ENCODE results near the gene GRID1. TPM values are rescaled to one million over a fixed set of nuclear protein-coding genes. Genes with fewer than 3 reads are reported as not detected.
A peak's percentile ranks its signal among the peaks of the same experiment; 100 is the strongest.
"Not testable (repeated sequence)": the region's sequence is repeated elsewhere in the genome, so short reads cannot be mapped to it uniquely, and the experiment has no call there.

Gene GRID1
- total RNA-seq, 2 donors from 2014 or later: not detected

DNA sequence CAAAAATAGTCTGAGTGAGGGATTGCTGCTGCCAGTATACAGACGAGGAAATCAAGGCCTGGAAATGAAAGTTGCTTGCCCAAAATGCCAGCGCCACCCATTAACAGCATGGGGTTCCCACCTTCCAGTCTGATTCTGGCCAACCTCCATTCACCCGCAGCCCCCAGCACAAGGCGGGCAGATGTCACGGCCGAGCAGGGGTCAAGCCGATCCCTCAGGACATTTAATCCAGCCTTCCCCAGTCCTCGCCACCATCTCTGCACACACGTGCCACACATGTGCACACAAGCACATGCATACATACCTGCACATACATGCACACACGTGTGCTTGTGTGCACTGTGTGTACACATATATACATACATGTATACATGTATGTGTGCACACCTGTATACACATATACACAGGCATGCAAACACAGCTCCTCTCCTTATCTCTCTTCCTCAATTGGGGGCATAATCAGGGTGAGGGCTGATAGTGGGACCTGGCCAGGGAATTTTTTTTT is 122.9 kb downstream of the GRID1 start:
- ATAC-seq: no peak
- DNase-seq (ENCODE audit: low spot score): no peak
- H3K4me3 Mint-ChIP-seq: no peak overlapping the region
- no peak overlapping the region for H3K27ac Mint-ChIP-seq
- no peaks in the 10 kb centered on the region for H3K36me3 Mint-ChIP-seq
- H3K27me3 Mint-ChIP-seq: peaks cover 3 to 9% of the 10 kb centered on the region in 2 donors
- H3K9me3 Mint-ChIP-seq: no peaks in the 10 kb centered on the region
- no peaks in the 10 kb centered on the region for H3K4me1 Mint-ChIP-seq (ENCODE audit: low read depth in 2 of 2)

DNA sequence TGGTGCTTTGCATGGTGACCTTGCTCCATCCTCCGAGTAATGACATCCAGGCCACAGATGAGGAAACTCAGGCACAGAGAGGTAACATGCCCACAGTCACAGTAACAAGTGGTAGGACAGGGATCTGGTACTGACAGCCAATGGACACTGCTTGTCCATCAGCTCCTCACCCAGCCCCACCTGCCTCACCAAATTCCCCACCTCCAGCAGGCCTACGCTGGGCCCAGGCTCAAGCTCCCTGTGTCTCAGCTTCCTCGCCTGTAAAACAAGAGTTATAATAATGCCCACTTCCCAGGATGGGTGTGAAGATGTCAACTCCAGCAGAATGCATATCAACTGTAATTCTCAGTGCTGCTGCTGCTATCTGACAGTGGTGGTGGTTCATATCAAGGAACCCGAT is 123.8 kb downstream of the GRID1 start:
- Mint-ChIP-seq H3K4me3 (no peak overlapping the region), H3K4me1 (ENCODE audit: low read depth in 2 of 2) (no peaks in the 10 kb centered on the region), H3K27me3 (peaks cover 4 to 9% of the 10 kb centered on the region in 2 donors), H3K36me3 (no peaks in the 10 kb centered on the region), H3K27ac (no peak overlapping the region), H3K9me3 (no peaks in the 10 kb centered on the region)
- DNase-seq (ENCODE audit: low spot score): no peak
- ATAC-seq: no peak

DNA sequence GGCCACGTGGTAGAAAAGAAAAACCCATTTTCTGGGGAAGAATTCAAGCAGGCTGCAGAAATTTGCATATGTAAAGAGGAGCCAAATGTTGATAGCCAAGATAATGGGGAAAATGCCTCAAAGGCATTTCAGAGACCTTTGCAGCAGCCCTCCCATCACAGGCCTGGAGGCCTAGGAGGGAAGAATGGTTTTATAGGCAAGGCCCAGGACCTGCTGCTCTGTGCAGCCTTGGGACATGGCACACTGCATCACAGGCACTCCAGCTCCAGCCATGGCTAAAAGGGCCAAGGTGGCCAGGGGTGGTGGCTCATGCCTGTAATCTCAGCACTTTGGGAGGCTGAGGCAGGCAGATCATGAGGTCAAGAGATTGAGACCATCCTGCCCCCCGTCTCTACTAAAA is 128.5 kb downstream of the GRID1 start:
- not testable (repeated sequence) for H3K36me3 Mint-ChIP-seq; H3K9me3 Mint-ChIP-seq; DNase-seq (ENCODE audit: low spot score); ATAC-seq; H3K4me1 Mint-ChIP-seq (ENCODE audit: low read depth in 2 of 2); H3K27ac Mint-ChIP-seq; H3K4me3 Mint-ChIP-seq; H3K27me3 Mint-ChIP-seq

DNA sequence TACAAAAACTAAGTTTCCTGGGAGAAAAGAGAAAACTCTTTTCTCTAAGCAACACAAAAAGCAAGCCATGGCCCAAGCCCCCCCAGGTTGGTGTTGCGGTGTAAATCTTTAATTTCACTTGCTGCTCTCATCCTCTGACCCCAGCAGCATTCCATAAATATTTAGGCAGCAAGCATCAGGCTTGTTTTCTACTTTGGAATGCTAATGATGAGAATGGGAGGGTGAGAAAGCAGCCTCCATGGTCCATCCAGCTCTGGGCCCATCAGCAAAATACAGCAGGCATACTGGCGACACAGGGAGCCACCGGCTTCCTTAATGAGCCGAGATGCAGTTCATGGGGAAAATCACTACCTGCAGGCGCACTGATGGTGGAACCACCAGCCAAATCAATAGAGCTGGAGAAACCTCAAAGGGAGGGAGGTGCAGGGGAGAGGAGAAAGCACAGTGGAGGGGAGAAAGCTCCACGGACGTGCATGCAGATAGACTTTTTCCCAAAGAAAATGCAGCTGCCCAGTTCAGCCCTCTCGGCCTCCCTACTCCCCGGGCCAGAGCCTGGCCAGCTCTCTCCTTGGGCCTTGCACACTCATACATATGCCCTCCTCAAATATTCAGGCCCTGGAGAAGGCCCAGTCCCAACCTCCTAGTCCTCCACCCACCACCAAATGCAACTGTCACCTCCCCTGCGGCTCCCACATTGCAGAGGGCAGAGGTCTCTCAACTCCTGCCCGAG is 131.9 kb downstream of the GRID1 start:
- H3K27ac Mint-ChIP-seq: no peak overlapping the region
- no peak overlapping the region for H3K4me3 Mint-ChIP-seq
- H3K36me3 Mint-ChIP-seq: no peaks in the 10 kb centered on the region
- ATAC-seq (no peak), DNase-seq (ENCODE audit: low spot score) (no peak)
- no peaks in the 10 kb centered on the region for H3K9me3 Mint-ChIP-seq
- no peaks in the 10 kb centered on the region for H3K4me1 Mint-ChIP-seq (ENCODE audit: low read depth in 2 of 2)
- H3K27me3 Mint-ChIP-seq: peaks cover 0 to 7% of the 10 kb centered on the region in 2 donors

DNA sequence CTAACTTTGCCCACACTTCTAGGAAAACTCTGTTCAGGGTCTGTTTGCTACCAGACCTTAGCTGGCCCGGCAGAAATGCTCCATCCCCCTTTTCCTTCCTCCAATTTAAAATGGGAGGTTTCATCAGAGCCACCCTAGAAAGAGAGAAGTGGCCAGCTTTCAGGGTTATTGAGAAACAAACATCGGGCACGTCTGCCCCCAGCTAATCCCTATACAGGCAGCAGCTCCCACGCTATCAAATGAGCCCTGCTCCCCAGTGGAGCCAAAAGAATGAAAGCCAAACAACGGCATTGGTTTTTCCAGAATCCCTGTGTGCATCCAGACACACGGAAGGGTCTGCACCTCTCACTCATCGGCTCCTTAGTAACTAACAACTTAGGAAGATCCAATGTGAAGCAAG is 132.5 kb downstream of the GRID1 start:
- H3K4me3 Mint-ChIP-seq: no peak overlapping the region
- no peak for DNase-seq (ENCODE audit: low spot score)

DNA sequence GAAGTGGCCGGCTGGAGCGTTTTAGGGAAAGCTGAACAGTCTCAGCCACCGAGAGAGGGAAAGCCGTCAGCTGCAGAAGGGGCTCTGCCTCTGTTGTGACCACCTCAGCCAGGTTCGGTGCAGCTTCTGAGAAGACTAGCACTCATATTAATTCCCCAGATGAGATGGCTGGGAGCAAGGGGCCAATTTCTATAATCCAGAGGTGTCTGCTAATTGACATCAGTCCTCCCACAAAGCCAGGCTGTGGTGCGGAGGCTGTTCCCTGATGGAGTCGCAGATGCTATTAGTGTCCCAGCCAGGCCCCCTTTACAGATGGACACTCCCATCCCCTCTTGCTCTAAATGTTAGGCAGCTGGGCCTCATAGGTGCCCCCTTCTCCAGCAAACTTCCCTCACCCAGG is 133.5 kb downstream of the GRID1 start:
- H3K4me3 Mint-ChIP-seq: no peak overlapping the region
- H3K27ac Mint-ChIP-seq: no peak overlapping the region
- H3K27me3 Mint-ChIP-seq: peaks cover 0 to 7% of the 10 kb centered on the region in 2 donors
- ATAC-seq (no peak), DNase-seq (ENCODE audit: low spot score) (no peak)
- H3K9me3 Mint-ChIP-seq: no peaks in the 10 kb centered on the region
- no peaks in the 10 kb centered on the region for H3K36me3 Mint-ChIP-seq
- H3K4me1 Mint-ChIP-seq (ENCODE audit: low read depth in 2 of 2): no peaks in the 10 kb centered on the region

More for the DNA sequence above, 132.5 kb downstream of the GRID1 start:
- ATAC-seq: no peak
- Mint-ChIP-seq H3K9me3 (no peaks in the 10 kb centered on the region), H3K4me1 (ENCODE audit: low read depth in 2 of 2) (no peaks in the 10 kb centered on the region), H3K36me3 (no peaks in the 10 kb centered on the region), H3K27me3 (peaks cover 0 to 7% of the 10 kb centered on the region in 2 donors), H3K27ac (no peak overlapping the region)

DNA sequence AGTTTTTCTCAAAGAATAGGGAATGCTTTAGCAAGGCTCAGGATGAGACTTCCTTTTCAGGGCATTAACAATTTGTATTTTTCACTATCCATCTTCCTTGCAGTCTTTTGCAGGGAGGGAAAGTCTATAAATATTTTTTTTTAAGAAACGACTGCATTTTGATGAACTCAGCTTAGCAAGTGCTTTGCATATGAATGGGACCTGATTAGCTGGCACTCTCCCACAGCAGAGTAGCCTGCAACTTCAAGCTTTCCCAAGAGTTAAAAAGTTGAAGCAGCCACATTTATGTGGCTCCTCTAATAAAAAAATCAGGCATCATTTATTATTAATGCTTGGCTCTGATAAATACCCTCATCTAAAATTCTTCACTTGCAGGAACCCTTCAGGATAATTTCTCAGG is 134.0 kb downstream of the GRID1 start:
- no peak for DNase-seq (ENCODE audit: low spot score)
- H3K9me3 Mint-ChIP-seq: no peaks in the 10 kb centered on the region
- peaks cover 0 to 5% of the 10 kb centered on the region in 2 donors for H3K27me3 Mint-ChIP-seq
- ATAC-seq: no peak
- H3K27ac Mint-ChIP-seq: no peak overlapping the region
- H3K36me3 Mint-ChIP-seq: no peaks in the 10 kb centered on the region
- H3K4me3 Mint-ChIP-seq: no peak overlapping the region
- no peaks in the 10 kb centered on the region for H3K4me1 Mint-ChIP-seq (ENCODE audit: low read depth in 2 of 2)

DNA sequence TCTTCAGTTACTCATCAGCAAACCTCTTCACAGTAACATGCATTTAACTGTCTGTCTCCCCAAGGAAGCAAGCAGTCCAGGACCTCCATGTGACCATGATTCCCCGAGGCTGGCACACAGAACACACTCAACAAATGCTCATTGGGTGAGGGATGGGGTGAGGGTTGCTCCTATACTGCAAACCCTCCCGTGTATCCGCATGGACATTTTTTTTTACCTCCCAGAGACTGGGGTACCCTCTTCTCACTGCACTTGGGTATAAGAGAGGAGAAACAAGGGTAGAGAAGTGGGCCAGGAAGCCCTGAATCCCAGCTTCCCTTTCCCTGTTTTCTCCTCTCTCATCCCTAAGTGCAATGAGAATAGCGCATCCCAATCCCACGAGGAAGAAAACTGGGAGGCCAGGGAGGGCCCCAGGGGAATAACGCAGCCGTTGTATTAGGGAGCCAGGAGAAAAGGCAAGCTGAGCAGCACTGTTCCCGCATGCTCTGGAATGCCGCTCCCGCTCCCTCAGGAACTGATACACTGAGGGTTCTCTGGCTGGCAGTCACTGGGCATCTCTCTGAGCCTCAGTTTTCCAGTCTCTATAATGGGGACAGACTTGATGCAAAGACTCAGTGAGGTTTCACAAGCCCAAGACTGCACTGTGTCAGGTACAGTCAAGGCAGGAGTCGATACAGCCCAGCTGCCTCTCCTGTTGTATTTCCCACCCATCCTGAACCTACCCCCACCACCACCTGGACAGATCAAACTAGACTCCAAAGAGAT is 134.6 kb downstream of the GRID1 start:
- no peaks in the 10 kb centered on the region for H3K4me1 Mint-ChIP-seq (ENCODE audit: low read depth in 2 of 2)
- no peak overlapping the region for H3K4me3 Mint-ChIP-seq
- no peaks in the 10 kb centered on the region for H3K36me3 Mint-ChIP-seq
- peaks cover 0 to 4% of the 10 kb centered on the region in 2 donors for H3K27me3 Mint-ChIP-seq
- H3K27ac Mint-ChIP-seq: no peak overlapping the region
- no peaks in the 10 kb centered on the region for H3K9me3 Mint-ChIP-seq
- DNase-seq (ENCODE audit: low spot score) (no peak), ATAC-seq (no peak)

DNA sequence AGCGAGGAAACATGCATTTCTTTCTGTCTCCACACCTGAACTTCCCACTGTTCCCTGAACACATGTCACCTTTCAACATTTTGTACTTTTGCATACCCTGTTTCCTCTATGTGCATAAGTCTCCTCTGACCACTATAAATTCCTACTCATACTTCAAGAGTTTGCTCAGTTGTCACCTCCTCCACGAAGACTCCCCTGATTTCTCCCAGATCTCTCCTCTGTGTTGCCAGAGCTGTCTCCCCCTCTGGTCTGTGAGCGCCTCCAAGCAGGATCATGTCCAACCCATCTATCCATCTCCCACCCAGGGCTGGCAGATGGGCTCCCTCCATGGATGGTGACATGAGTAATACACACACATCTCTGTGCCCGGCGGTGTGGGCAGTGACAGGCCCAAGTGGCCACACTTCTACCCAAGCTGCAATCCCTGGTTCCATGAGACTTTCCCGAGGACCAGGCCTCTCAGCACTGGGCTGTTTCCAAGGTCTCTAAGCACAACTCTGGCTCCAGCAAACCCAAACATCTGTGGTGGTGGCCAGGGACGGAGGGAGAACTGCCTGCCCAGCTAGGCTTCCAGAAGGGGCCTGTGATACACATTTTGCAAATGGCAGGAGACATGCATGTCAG is 135.9 kb downstream of the GRID1 start:
- Mint-ChIP-seq H3K9me3 (no peaks in the 10 kb centered on the region), H3K4me3 (no peak overlapping the region), H3K27me3 (peaks cover 0 to 4% of the 10 kb centered on the region in 2 donors), H3K27ac (no peak overlapping the region), H3K36me3 (no peaks in the 10 kb centered on the region), H3K4me1 (ENCODE audit: low read depth in 2 of 2) (no peaks in the 10 kb centered on the region)
- no peak for ATAC-seq
- DNase-seq (ENCODE audit: low spot score): no peak

DNA sequence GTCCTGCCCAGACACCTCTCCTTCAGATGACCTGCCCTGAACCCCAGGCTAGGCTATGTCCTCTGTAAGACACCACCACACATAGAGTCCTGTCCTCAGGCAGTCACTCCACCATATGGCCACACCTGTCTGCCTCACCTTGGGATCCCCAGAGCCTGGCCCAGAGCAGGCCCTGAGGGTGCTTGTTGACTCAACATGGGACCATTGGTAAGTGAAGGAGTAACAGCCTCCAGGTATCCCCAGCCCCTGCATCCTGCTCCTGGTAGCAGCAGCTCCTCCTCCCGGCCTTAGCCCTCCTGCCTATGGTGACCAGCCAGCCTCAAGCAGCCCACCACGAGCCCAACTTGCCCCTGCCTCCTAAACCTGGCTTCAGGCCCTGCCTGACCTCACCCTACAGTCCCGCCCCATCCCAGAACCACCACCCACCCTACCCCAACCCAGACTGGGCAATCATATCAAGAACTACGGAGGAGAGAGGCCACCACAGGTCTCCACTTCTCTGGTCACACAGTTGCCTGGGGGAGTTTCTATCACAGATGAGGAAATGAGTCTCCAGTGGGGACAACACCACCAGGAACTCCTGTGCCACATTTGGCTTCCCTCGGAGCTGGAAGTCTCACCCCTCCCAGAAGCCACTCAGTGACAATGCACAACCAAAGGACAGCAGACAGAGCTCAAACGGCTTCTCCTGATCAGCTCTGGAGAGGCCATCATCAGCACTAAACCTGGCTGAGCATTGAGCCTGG is 136.6 kb downstream of the GRID1 start:
- Mint-ChIP-seq H3K4me3 (no peak overlapping the region), H3K4me1 (ENCODE audit: low read depth in 2 of 2) (no peaks in the 10 kb centered on the region), H3K36me3 (no peaks in the 10 kb centered on the region), H3K9me3 (no peaks in the 10 kb centered on the region), H3K27ac (no peak overlapping the region), H3K27me3 (no peaks in the 10 kb centered on the region)
- DNase-seq (ENCODE audit: low spot score) (no peak), ATAC-seq (peak in 1 of 2 donors; percentile 21)

DNA sequence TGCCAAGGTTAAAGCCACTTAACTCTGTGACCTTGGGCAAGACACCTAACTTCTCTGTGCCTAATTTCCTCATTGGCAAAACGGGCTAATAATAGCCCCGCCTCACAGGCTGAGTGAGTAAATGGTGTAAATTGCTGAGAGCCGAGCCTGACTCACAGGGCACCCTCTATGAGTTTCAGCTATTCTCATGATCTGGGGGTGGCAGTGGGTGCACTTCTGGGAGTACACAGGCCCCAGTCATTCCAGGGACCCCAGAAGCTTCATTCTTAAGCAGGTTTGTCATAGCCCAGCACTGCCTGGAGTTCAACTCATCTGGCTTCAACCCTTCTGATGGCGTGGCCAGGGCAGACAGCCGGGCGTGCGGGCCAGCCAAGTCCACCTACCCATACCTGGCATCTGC is 137.2 kb downstream of the GRID1 start:
- H3K36me3 Mint-ChIP-seq: no peaks in the 10 kb centered on the region
- no peak overlapping the region for H3K4me3 Mint-ChIP-seq
- H3K9me3 Mint-ChIP-seq: no peaks in the 10 kb centered on the region
- no peak overlapping the region for H3K27ac Mint-ChIP-seq
- DNase-seq (ENCODE audit: low spot score) (no peak), ATAC-seq (no peak)
- H3K27me3 Mint-ChIP-seq: no peaks in the 10 kb centered on the region
- H3K4me1 Mint-ChIP-seq (ENCODE audit: low read depth in 2 of 2): no peaks in the 10 kb centered on the region

DNA sequence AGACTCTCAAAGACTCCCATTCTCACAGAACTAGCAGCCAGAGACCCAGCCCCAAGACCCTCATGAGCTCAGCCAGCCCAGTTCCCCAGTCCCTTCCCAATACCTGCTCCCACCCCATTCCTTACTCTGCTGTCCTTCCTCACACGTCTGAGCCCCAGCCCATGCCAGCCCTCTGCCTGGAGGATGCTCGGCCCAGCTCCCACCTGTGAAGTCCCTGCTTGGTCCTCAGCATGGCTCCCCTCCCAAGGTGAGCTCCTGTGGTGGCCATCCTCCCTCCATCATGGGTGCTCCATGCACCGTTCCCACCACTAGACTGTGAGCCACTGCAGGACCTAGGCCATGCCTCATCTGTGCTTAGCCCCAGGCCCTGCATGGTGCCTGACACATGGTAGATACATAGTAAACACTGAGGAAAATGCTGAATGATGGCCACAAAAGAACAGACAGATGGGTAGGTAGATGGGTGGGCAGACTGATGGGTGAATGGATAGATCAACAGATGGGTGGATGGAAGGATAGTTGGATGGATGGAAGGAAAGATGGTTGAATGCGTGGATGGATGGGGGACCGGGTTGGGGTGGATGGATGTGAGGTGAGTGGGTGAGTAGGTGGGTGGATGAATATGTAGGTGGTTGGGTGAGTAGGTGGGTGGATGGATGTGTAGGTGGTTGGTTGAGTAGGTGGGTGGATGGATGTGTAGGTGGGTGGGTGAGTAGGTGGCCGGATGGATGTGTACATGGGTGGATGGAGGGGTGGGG is 138.9 kb downstream of the GRID1 start:
- H3K4me3 Mint-ChIP-seq: no peak overlapping the region
- H3K9me3 Mint-ChIP-seq: no peaks in the 10 kb centered on the region
- no peaks in the 10 kb centered on the region for H3K4me1 Mint-ChIP-seq (ENCODE audit: low read depth in 2 of 2)
- no peak for ATAC-seq
- H3K27ac Mint-ChIP-seq: no peak overlapping the region
- H3K36me3 Mint-ChIP-seq: no peaks in the 10 kb centered on the region
- no peaks in the 10 kb centered on the region for H3K27me3 Mint-ChIP-seq
- DNase-seq (ENCODE audit: low spot score): no peak

DNA sequence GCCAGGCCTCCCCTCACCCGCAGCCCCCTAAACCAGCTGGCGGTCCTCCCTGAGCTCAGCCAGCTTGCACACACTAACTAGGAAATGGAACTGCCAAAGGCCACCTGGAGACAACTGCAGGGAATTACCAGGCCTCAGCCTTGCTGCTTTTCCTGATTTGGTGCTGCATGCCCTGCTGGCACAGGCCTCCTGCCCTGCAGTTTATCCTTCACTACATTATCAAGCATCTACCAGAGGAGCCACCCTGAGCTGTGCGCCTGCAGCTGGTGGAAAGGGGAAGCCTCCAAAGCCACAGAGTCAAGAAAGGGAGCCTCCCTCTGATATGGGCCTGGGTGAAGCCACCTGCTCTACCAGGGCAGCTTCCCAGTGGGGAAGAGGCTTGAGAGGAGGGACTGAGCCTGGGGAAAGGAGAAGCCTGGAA is 139.8 kb downstream of the GRID1 start:
- DNase-seq (ENCODE audit: low spot score) (no peak), ATAC-seq (no peak)
- H3K4me1 Mint-ChIP-seq (ENCODE audit: low read depth in 2 of 2): no peaks in the 10 kb centered on the region
- H3K9me3 Mint-ChIP-seq: no peaks in the 10 kb centered on the region
- no peak overlapping the region for H3K4me3 Mint-ChIP-seq
- H3K27me3 Mint-ChIP-seq: no peaks in the 10 kb centered on the region
- no peak overlapping the region for H3K27ac Mint-ChIP-seq
- no peaks in the 10 kb centered on the region for H3K36me3 Mint-ChIP-seq
